HEK293 (cell line): ENCODE results near the gene CDON.

Experiments used
- CTCF ChIA-PET: fragments of 350-600 bp; formaldehyde crosslinking; extraction: SDS; loops from one replicate; lab custom pipeline; 2021; ENCODE audit warnings: antibody characterized with exemption; lab: Yijun Ruan, JAX
- POLR2A ChIA-PET: fragments of 300-600 bp; formaldehyde crosslinking; extraction: SDS; loops from one replicate; lab custom pipeline; 2020; ENCODE audit warnings: antibody characterized with exemption, inconsistent platforms; lab: Yijun Ruan, JAX
- H3K27ac ChIP-seq: fragments of 200-500 bp; sonication (Bioruptor generic); 2 replicates; pipeline ENCODE4 v1.5.1; 2014; ENCODE audit warnings: low read depth, low read length, control low read depth, inconsistent platforms; ENCODE audit errors: extremely low read depth
- H3K36me3 ChIP-seq, 2 experiments: fragments of 200-500 bp in 1 of 2; sonication (Bioruptor generic) in 1 of 2; 1 replicate in 1 of 2; 2 replicates in 1 of 2; pipeline ENCODE4 v1.5.1; 2014 to 2017; ENCODE audit warnings: inconsistent platforms in 2 of 2, low read length in 2 of 2; ENCODE audit not compliant: control insufficient read depth in 2 of 2, insufficient read depth in 1 of 2
- H3K4me1 ChIP-seq: fragments of 200-500 bp; sonication (Bioruptor generic); 2 replicates; pipeline ENCODE4 v1.5.1; 2014; ENCODE audit warnings: mild to moderate bottlenecking, low read length, inconsistent platforms; ENCODE audit not compliant: control insufficient read depth, insufficient read depth
- H3K4me3 ChIP-seq: 2 replicates; pipeline ENCODE4 v1.5.1; 2011; ENCODE audit warnings: low read depth, mild to moderate bottlenecking, control low read depth, low read length, moderate library complexity
- H3K9me3 ChIP-seq: fragments of 200-500 bp; sonication (Bioruptor generic); 2 replicates; pipeline ENCODE4 v1.5.1; 2014; ENCODE audit warnings: low read depth, low read length, inconsistent platforms; ENCODE audit not compliant: control insufficient read depth, insufficient read depth
- MZF1 ChIP-seq: fragments of 450-650 bp; formaldehyde crosslinking; IDR thresholded peaks from 2 replicates; pipeline ENCODE4 v1.5.1; 2017; ENCODE audit warnings: missing biosample characterization, missing genetic modification characterization, borderline replicate concordance
- OVOL3 ChIP-seq: fragments of 450-650 bp; formaldehyde crosslinking; IDR thresholded peaks from 2 replicates; pipeline ENCODE4 v1.5.1; 2016; ENCODE audit warnings: missing biosample characterization, missing genetic modification characterization
- RBAK ChIP-seq: fragments of 450-650 bp; formaldehyde crosslinking; IDR thresholded peaks from 2 replicates; pipeline ENCODE4 v1.5.1; 2016; ENCODE audit warnings: missing biosample characterization, missing genetic modification characterization
- SALL2 ChIP-seq: fragments of 450-650 bp; formaldehyde crosslinking; IDR thresholded peaks from 2 replicates; pipeline ENCODE4 v1.5.0; 2017; ENCODE audit warnings: missing biosample characterization, mild to moderate bottlenecking, missing genetic modification characterization, borderline replicate concordance
- TCF7L2 ChIP-seq: IDR thresholded peaks from 2 replicates; pipeline ENCODE4 v1.6.1; 2011; ENCODE audit warnings: low read depth, mild to moderate bottlenecking, inconsistent platforms, low read length, moderate library complexity, borderline replicate concordance
- YY2 ChIP-seq: fragments of 450-650 bp; formaldehyde crosslinking; IDR thresholded peaks from 2 replicates; pipeline ENCODE4 v1.5.1; 2016; ENCODE audit warnings: missing biosample characterization, missing genetic modification characterization
- ZBTB1 ChIP-seq: fragments of 450-650 bp; formaldehyde crosslinking; IDR thresholded peaks from 2 replicates; pipeline ENCODE4 v1.5.1; 2016; ENCODE audit warnings: missing biosample characterization, missing genetic modification characterization
- ZBTB21 ChIP-seq: fragments of 450-650 bp; formaldehyde crosslinking; IDR thresholded peaks from 2 replicates; pipeline ENCODE4 v1.5.1; 2017; ENCODE audit warnings: missing biosample characterization, missing genetic modification characterization
- ZEB2 ChIP-seq: fragments of 450-650 bp; formaldehyde crosslinking; IDR thresholded peaks from 2 replicates; pipeline ENCODE4 v1.5.1; 2016; ENCODE audit warnings: missing biosample characterization, missing genetic modification characterization
- ZFP37 ChIP-seq: fragments of 450-650 bp; formaldehyde crosslinking; IDR thresholded peaks from 2 replicates; pipeline ENCODE4 v1.5.1; 2016; ENCODE audit warnings: missing biosample characterization, missing genetic modification characterization
- ZNF221 ChIP-seq: fragments of 450-650 bp; formaldehyde crosslinking; IDR thresholded peaks from 2 replicates; pipeline ENCODE4 v1.5.1; 2017; ENCODE audit warnings: missing biosample characterization, missing genetic modification characterization, borderline replicate concordance
- ZNF404 ChIP-seq: fragments of 450-650 bp; formaldehyde crosslinking; IDR thresholded peaks from 2 replicates; pipeline ENCODE4 v1.5.1; 2017; ENCODE audit warnings: missing biosample characterization, missing genetic modification characterization
- ZNF423 ChIP-seq: fragments of 450-650 bp; formaldehyde crosslinking; IDR thresholded peaks from 2 replicates; pipeline ENCODE4 v1.5.1; 2016; ENCODE audit warnings: missing biosample characterization, missing genetic modification characterization
- ZNF473 ChIP-seq: fragments of 450-650 bp; formaldehyde crosslinking; IDR thresholded peaks from 2 replicates; pipeline ENCODE4 v1.5.1; 2017; ENCODE audit warnings: missing biosample characterization, missing genetic modification characterization
- ZNF521 ChIP-seq: fragments of 450-650 bp; formaldehyde crosslinking; IDR thresholded peaks from 2 replicates; pipeline ENCODE4 v1.5.1; 2017; ENCODE audit warnings: missing biosample characterization, mild to moderate bottlenecking, missing genetic modification characterization
- ZNF791 ChIP-seq: fragments of 450-650 bp; formaldehyde crosslinking; IDR thresholded peaks from 2 replicates; pipeline ENCODE4 v1.5.1; 2016; ENCODE audit warnings: missing biosample characterization, missing genetic modification characterization
- TF ChIP-seq, protein P1 (sequence below): fragments of 450-650 bp; formaldehyde crosslinking; IDR thresholded peaks from 2 replicates; pipeline ENCODE4 v1.5.1; 2016; ENCODE audit warnings: missing biosample characterization, missing genetic modification characterization
- TF ChIP-seq, protein P2 (sequence below): fragments of 450-650 bp; formaldehyde crosslinking; IDR thresholded peaks from 2 replicates; pipeline ENCODE4 v1.5.1; 2016; ENCODE audit warnings: missing biosample characterization, missing genetic modification characterization

CDON gene

DNA sequence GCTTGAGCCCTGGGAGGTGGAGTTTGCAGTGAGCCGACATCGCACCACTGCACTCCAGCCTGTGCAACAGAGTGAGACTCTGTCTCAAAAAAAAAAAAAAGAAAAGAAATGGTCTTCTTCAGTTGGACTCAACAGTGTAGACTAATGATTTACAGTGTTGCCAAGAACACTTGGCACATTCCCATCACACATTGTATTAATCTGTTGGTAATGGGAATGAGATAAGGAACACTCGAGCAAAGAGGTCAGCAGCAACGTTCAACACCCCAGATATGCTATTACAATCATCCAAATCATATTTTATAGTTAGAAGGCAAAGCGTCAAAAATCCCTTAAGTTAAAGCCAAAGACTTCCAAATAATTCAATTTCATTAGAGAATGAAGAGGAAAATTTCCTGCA is 14.5 kb downstream of the CDON start:
- Histone ChIP-seq H3K9me3 (no peaks in the 10 kb centered on the region), H3K27ac (no peak overlapping the region), H3K36me3 (peaks cover 0 to 4% of the 10 kb centered on the region in 2 experiments; a peak in 2 of 3 replicates), H3K4me3 (no peak overlapping the region), H3K4me1 (peaks cover 2% of the 10 kb centered on the region; the same call in 1 of the 2 replicates)
- ChIA-PET POLR2A (no interaction called here), CTCF (no interaction called here)
- no peak for TF ChIP-seq TCF7L2
- no peak for TF ChIP-seq ZBTB21
- TF ChIP-seq ZNF521 (tag by site-specific recombination): no peak
- TF ChIP-seq ZNF473 (tag by site-specific recombination): no peak
- TF ChIP-seq, protein P1, sequence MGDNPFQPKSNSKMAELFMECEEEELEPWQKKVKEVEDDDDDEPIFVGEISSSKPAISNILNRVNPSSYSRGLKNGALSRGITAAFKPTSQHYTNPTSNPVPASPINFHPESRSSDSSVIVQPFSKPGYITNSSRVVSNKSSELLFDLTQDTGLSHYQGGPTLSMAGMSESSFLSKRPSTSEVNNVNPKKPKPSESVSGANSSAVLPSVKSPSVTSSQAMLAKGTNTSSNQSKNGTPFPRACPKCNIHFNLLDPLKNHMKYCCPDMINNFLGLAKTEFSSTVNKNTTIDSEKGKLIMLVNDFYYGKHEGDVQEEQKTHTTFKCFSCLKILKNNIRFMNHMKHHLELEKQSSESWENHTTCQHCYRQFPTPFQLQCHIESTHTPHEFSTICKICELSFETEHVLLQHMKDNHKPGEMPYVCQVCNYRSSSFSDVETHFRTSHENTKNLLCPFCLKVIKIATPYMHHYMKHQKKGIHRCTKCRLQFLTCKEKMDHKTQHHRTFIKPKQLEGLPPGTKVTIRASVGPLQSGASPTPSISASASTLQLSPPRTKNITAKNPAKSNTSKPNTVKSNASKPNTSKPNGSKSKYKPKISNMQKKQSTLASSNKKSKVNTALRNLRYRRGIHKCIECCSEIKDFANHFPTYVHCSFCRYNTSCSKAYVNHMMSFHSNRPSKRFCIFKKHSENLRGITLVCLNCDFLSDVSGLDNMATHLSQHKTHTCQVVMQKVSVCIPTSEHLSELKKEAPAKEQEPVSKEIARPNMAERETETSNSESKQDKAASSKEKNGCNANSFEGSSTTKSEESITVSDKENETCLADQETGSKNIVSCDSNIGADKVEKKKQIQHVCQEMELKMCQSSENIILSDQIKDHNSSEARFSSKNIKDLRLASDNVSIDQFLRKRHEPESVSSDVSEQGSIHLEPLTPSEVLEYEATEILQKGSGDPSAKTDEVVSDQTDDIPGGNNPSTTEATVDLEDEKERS (tag by site-specific recombination): no peak
- TF ChIP-seq MZF1 (tag by site-specific recombination): no peak
- TF ChIP-seq ZNF221 (tag by site-specific recombination): no peak
- TF ChIP-seq ZNF404: no peak
- no peak for TF ChIP-seq RBAK (tag by site-specific recombination)
- no peak for TF ChIP-seq ZNF791 (tag by site-specific recombination)
- no peak for TF ChIP-seq ZBTB1 (tag by site-specific recombination)
- TF ChIP-seq, all 188 proteins: peak for 0

DNA sequence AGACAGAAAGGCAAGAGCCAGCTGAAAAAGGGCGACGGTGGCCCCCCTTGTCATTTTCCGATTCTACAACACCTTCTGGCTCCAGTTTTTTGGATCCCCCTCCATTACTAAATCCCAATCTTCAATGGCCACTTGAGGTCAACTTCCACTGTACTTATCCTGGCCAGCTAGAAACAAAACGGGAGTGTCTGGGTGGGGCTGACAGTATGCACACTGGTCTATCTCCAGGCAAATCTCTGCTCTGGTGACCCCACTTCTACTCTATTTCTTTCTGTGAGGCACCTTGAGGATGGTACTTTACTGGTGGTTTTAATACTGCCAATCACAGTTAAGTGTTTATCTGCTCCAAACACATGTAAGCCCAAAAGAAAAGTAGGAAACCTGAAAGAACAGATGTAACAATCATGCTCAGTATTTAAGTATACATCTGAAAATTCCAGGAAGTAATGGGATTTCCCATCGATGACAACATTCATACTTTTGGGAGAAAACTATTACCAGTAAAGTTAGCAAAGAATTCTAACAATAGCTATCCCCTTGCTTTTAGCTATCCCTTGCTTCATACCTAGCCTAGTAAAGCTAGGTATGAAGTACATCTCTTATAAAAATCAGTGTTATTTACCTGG is 16.0 kb downstream of the CDON start:
- TF ChIP-seq YY2 (tag by site-specific recombination) (no peak), ZNF423 (tag by site-specific recombination) (no peak), ZFP37 (tag by site-specific recombination) (no peak), OVOL3 (tag by site-specific recombination) (no peak), SALL2 (no peak), ZEB2 (tag by site-specific recombination) (no peak)
- TF ChIP-seq, protein P2, sequence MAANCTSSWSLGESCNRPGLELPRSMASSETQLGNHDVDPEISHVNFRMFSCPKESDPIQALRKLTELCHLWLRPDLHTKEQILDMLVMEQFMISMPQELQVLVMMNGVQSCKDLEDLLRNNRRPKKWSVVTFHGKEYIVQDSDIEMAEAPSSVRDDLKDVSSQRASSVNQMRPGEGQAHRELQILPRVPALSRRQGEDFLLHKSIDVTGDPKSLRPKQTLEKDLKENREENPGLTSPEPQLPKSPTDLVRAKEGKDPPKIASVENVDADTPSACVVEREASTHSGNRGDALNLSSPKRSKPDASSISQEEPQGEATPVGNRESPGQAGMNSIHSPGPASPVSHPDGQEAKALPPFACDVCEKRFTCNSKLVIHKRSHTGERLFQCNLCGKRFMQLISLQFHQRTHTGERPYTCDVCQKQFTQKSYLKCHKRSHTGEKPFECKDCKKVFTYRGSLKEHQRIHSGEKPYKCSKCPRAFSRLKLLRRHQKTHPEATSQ (tag by site-specific recombination): no peak
- CTCF ChIA-PET: interaction anchor here (0.6 to 1.9 kb wide), 4 partner anchors 13 to 132 kb away, joined by 3 to 6 read pairs (median 4); no protein-coding TSS in a partner anchor
- Histone ChIP-seq H3K4me1 (peaks cover 2% of the 10 kb centered on the region; the same call in 1 of the 2 replicates), H3K27ac (no peak overlapping the region), H3K4me3 (no peak overlapping the region), H3K9me3 (no peaks in the 10 kb centered on the region), H3K36me3 (peaks cover 0 to 4% of the 10 kb centered on the region in 2 experiments; a peak in 2 of 3 replicates)
- POLR2A ChIA-PET: no interaction called here
